HepG2 (cell line): ENCODE measurements around the gene SNUPN.

Experiments used
- CTCF ChIP-seq: sonication (generic); formaldehyde crosslinking; IDR thresholded peaks from 2 replicates; pipeline ENCODE4 v1.5.0; 2020; ENCODE audit warnings: mild to moderate bottlenecking, missing genetic modification reagents, moderate library complexity
- EZH2 ChIP-seq: conservative IDR thresholded peaks from 2 replicates; pipeline ENCODE4 v1.6.1; 2012; ENCODE audit warnings: mild to moderate bottlenecking, low read depth, low read length, moderate library complexity
- HDAC6 ChIP-seq: fragments of 200-600 bp; sonication (generic); IDR thresholded peaks from 2 replicates; pipeline ENCODE4 v1.7.0; 2017; ENCODE audit warnings: mild to moderate bottlenecking, antibody characterized with exemption, low read length, low read depth
- MEF2D ChIP-seq: sonication (generic); formaldehyde crosslinking; IDR thresholded peaks from 2 replicates; pipeline ENCODE4 v1.5.1; 2020; ENCODE audit warnings: mild to moderate bottlenecking, missing genetic modification reagents
- REXO4 ChIP-seq: sonication (generic); formaldehyde crosslinking; IDR thresholded peaks from 2 replicates; pipeline ENCODE4 v1.8.0; 2022; ENCODE audit warnings: missing genetic modification reagents, mild to moderate bottlenecking, borderline replicate concordance
- ZBTB21 ChIP-seq: sonication (generic); formaldehyde crosslinking; IDR thresholded peaks from 2 replicates; pipeline ENCODE4 v1.4.0; 2020; ENCODE audit warnings: missing genetic modification reagents
- ZBTB8A ChIP-seq: sonication (generic); formaldehyde crosslinking; IDR thresholded peaks from 2 replicates; pipeline ENCODE4 v1.4.0; 2020; ENCODE audit warnings: mild to moderate bottlenecking, low read depth, missing genetic modification reagents, borderline replicate concordance
- ZKSCAN8 ChIP-seq: IDR thresholded peaks from 2 replicates; pipeline ENCODE4 v1.6.1; 2016; ENCODE audit warnings: borderline replicate concordance, missing genetic modification reagents, missing compliant biosample characterization
- ZNF318 ChIP-seq: sonication (generic); formaldehyde crosslinking; IDR thresholded peaks from 2 replicates; pipeline ENCODE4 v1.4.0; 2020; ENCODE audit warnings: mild to moderate bottlenecking, missing genetic modification reagents
- ZNF562 ChIP-seq: sonication (generic); formaldehyde crosslinking; IDR thresholded peaks from 2 replicates; pipeline ENCODE4 v1.8.0; 2022; ENCODE audit warnings: missing genetic modification reagents, borderline replicate concordance
- TF ChIP-seq, protein P1 (sequence below): sonication (generic); formaldehyde crosslinking; IDR thresholded peaks from 2 replicates; pipeline ENCODE4 v1.8.0; 2022; ENCODE audit warnings: missing genetic modification reagents, mild to moderate bottlenecking, moderate library complexity, borderline replicate concordance
- TF ChIP-seq, protein P2 (sequence below): IDR thresholded peaks from 2 replicates; pipeline ENCODE4 v1.6.1; 2012; ENCODE audit warnings: inconsistent platforms

DNA sequence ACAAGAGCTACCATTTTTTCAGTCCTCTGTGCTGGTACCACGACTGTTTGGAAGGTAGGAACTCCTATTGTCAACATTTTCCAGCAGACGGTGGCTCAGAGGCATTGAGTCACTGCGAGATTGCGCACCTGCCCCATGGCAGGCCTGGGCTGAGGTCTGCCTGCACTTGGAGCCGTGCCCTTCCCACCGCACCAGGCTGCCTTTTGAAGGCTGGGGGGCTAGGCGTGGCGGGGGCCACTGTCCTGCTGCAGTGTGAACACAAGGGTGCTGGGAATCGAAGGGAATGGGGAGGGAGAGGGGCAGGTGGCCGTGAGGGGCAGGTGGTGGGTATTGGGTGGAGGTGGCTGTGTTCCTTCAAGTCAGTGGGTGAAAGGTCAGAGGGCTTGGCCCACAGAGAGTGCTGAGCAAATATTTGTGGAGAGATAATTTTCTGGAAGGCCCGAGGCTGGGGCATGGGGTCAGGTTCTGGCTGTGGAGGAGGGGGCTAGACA is 38.5 kb upstream of the SNUPN start:
- TF ChIP-seq ZBTB8A (CRISPR knock-in tag) (no peak), EZH2 (no peak), ZBTB21 (CRISPR knock-in tag) (no peak), ZKSCAN8 (CRISPR knock-in tag) (no peak), ZNF562 (CRISPR knock-in tag) (no peak), ZNF318 (CRISPR knock-in tag) (no peak), REXO4 (CRISPR knock-in tag) (no peak), MEF2D (CRISPR knock-in tag) (no peak), CTCF (no peak), HDAC6 (no peak)
- TF ChIP-seq, protein P1, sequence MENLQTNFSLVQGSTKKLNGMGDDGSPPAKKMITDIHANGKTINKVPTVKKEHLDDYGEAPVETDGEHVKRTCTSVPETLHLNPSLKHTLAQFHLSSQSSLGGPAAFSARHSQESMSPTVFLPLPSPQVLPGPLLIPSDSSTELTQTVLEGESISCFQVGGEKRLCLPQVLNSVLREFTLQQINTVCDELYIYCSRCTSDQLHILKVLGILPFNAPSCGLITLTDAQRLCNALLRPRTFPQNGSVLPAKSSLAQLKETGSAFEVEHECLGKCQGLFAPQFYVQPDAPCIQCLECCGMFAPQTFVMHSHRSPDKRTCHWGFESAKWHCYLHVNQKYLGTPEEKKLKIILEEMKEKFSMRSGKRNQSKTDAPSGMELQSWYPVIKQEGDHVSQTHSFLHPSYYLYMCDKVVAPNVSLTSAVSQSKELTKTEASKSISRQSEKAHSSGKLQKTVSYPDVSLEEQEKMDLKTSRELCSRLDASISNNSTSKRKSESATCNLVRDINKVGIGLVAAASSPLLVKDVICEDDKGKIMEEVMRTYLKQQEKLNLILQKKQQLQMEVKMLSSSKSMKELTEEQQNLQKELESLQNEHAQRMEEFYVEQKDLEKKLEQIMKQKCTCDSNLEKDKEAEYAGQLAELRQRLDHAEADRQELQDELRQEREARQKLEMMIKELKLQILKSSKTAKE (CRISPR knock-in tag): peak; percentile 76; the same call in 1 of the 2 replicates
- TF ChIP-seq, protein P2, sequence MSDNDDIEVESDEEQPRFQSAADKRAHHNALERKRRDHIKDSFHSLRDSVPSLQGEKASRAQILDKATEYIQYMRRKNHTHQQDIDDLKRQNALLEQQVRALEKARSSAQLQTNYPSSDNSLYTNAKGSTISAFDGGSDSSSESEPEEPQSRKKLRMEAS: peak; percentile 11; the same call in 1 of the 2 replicates
